ENCODE results near the gene SNTB2.

GRCh38 chr16:69325784-69326171 is 138.8 kb downstream of the SNTB2 start:
- TF ChIP-seq MXI1 (IDR thresholded peaks at IDR 0.05; ENCODE audit: borderline replicate concordance, low read depth, low read length) (no peak), POLR2A (IDR thresholded peaks at IDR 0.05; ENCODE audit: low read depth, low read length) (no peak), BHLHE40 (IDR thresholded peaks at IDR 0.05; ENCODE audit: low read depth, low read length) (no peak), CEBPB (IDR thresholded peaks at IDR 0.05; ENCODE audit: low read depth, low read length) (no peak), RAD21 (IDR thresholded peaks at IDR 0.05; ENCODE audit: low read length) (no peak), RFX5 (IDR thresholded peaks at IDR 0.05; ENCODE audit: low read depth, low read length) (no peak), RCOR1 (IDR thresholded peaks at IDR 0.05; ENCODE audit: insufficient replicate concordance, low read length) (no peak), MAFK (IDR thresholded peaks at IDR 0.05; ENCODE audit: low read depth, low read length) (no peak)
- TF ChIP-seq, protein P1, sequence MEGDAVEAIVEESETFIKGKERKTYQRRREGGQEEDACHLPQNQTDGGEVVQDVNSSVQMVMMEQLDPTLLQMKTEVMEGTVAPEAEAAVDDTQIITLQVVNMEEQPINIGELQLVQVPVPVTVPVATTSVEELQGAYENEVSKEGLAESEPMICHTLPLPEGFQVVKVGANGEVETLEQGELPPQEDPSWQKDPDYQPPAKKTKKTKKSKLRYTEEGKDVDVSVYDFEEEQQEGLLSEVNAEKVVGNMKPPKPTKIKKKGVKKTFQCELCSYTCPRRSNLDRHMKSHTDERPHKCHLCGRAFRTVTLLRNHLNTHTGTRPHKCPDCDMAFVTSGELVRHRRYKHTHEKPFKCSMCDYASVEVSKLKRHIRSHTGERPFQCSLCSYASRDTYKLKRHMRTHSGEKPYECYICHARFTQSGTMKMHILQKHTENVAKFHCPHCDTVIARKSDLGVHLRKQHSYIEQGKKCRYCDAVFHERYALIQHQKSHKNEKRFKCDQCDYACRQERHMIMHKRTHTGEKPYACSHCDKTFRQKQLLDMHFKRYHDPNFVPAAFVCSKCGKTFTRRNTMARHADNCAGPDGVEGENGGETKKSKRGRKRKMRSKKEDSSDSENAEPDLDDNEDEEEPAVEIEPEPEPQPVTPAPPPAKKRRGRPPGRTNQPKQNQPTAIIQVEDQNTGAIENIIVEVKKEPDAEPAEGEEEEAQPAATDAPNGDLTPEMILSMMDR (conservative IDR thresholded peaks at IDR 0.05; ENCODE audit: low read depth, low read length), result no peak
- TF ChIP-seq, protein P2, sequence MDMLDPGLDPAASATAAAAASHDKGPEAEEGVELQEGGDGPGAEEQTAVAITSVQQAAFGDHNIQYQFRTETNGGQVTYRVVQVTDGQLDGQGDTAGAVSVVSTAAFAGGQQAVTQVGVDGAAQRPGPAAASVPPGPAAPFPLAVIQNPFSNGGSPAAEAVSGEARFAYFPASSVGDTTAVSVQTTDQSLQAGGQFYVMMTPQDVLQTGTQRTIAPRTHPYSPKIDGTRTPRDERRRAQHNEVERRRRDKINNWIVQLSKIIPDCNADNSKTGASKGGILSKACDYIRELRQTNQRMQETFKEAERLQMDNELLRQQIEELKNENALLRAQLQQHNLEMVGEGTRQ (IDR thresholded peaks at IDR 0.05; ENCODE audit: low read depth, low read length), result no peak

Data from IMR-90 (cell line).